GM19240 (cell line): Measurements from ENCODE around the gene HOXB8.

Experiments
- DNase-seq: peaks from one replicate; pipeline ENCODE4 v3.0.0; 2011; ENCODE audit warnings: low spot score; ENCODE audit not compliant: insufficient read length

Gene HOXB8

GRCh38 chr17:48583708-48584222 is 31.3 kb downstream of the HOXB8 start:
- DNase-seq, result no peak

- no peak for DNase-seq
Measured at GRCh38 chr17:48582750-48583069, 32.4 kb downstream of the HOXB8 start.

DNA sequence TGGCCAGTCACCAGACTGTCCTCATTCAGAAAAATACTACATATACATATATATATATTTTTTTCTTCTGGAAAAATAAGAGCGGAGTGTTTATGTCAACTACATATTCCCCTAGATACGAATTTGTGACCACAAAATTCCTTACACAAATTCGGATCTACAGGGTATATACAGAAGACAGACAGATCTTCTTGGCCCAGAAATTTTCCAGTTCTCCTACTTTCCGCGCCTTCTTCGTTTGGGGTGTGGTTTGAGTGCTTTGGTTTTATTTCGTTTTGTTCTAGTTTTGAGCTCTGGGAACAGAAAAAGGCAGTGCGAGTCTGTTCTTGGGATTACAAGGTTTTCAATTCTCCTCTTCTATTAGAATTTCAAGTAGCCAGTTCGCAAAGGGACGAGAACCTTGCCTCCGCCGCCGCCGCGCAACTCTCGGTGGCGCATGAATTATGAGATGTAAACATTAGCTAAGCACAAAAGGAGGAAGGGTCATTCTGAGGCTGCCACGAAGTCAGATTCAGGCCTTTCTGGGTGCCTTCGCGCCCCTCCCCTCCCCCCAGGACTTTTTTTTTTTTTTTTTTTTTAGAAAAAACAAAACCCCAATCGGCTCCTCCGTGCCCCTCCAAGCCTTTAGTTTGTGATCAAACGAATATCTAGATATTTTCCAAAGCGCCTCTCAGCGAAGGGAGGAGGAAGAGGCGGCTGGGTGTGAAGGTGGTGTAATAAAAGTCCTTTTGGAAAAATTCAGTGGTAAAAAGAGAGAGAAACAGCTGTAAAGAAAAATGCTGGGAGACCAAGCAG is 35.1 kb downstream of the HOXB8 start:
- no peak for DNase-seq

GRCh38 chr17:48579471-48579759 is 35.7 kb downstream of the HOXB8 start:
- no peak for DNase-seq

- no peak for DNase-seq
Measured at GRCh38 chr17:48578616-48579470, 36.2 kb downstream of the HOXB8 start.

DNA sequence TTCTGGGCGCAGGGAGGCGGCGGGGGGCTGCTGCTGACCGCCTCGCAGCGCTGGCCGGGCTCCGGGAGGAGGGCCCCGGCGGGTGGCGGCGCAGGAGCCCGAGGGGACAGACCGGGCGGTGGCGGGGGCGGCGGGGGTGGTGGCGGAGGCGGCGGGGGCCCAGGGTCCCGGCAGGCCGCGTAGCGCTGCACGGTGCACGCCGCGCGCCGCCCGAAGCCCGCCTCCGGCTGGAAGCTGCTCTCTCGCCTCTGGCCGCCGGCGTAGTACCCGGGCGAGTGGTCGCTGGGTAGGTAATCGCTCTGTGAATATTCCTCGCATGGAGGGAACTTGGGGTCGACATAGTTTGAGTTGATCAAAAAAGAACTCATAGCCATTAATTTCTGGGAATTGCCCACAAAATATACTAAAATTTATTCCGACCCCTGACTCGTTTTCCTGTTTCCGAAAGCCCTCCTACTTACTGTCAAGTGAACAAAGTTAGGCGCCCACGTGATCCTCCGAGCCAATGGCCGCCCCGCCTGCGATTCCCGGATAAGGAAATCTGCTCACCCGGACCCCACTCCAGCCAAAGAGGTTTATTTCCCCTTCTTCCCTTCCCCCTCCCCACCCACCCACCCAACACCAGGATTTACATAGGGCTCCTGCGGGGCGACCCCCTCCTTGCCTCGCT is 37.0 kb downstream of the HOXB8 start, which contains the start of gene HOXB4:
Gene HOXB4 (minus strand): TSS at position 405 of the 670 bp plus-strand sequence. CDS start 31 bp downstream, at position 374.
- peak; percentile 78 for DNase-seq

- DNase-seq, result no peak
Measured at GRCh38 chr17:48577330-48577945, 37.7 kb downstream of the HOXB8 start.

GRCh38 chr17:48576479-48577309 is 38.4 kb downstream of the HOXB8 start:
- DNase-seq, result no peak

- no peak for DNase-seq
Measured at GRCh38 chr17:48575673-48576478, 39.2 kb downstream of the HOXB8 start.

DNA sequence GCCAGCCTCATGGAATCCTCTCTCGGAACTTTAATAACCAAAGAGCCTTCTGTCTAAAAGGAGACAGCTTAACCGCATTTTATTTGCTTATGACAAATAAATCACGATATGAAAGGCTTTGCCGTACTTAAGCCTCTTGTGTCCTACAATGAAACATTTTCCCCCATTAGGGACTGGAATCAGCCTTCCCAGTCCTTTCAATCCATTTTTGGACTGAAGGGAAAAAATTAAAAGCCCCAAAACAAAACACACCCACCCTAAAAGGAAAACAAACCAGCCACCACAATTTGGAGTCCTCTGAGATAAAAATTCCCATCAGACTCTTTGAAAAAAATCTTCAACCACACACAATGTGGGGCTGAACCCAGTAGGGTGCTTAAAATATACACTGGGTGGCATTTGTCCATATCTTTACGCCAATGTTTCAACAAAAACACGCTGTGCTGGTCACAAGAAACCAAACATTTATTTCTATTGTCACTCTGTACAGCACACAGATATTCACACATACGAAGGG is 40.0 kb downstream of the HOXB8 start:
- DNase-seq, result no peak

DNA sequence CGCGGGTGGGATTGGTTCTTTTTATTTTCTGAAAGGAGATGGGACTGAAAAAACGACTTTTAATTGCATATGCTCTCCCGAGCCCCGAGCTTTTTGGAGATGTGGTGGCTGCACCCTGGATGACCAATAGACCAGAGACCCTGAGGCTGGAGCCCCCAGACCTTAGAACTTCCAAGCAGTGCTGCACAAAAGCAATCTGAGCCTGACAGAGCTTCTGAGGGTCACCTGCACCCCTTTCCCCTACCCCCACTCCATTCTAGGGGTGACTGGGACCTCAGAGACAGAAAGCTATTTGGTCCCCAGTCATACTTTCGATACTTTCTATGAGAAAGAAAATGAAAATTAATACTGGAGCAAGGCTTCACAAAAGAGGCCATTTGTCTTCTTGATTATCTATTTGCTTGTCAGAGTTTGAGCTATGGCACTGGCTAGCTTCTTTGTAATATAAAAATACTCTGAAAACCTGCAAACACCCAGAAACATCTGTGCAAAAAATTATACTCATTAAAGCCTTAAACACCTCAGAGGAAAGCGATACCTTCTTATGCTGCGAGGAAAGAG is 40.5 kb downstream of the HOXB8 start:
- no peak for DNase-seq

DNA sequence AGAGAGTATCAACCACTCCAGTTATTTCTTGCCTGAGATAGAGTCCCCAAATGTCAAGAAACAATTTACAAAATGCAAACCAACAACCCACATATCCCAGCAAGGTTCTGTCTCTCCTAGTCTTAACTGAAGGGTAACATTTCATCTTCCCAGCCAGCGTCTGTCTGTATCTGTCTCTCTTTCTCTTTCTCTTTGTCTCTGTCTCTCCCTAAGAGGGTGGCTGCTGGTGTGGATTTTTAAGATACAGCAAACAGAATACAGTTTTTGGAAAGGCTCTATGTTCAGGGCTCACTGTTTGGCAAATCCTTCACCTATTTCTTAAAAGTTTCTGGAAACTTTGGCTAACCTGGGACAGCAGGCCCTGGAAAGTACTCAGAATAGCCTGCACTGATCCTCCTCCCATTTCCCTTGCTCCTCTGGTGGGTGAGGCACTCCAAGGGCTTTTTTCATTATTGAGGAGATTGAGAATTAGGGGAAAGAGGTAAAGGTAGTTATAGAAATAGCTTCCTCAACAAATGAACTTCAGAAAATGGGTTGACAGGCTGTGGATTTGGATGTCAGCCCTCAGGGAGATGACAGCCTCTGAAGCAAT is 43.2 kb downstream of the HOXB8 start:
- no peak for DNase-seq

DNA sequence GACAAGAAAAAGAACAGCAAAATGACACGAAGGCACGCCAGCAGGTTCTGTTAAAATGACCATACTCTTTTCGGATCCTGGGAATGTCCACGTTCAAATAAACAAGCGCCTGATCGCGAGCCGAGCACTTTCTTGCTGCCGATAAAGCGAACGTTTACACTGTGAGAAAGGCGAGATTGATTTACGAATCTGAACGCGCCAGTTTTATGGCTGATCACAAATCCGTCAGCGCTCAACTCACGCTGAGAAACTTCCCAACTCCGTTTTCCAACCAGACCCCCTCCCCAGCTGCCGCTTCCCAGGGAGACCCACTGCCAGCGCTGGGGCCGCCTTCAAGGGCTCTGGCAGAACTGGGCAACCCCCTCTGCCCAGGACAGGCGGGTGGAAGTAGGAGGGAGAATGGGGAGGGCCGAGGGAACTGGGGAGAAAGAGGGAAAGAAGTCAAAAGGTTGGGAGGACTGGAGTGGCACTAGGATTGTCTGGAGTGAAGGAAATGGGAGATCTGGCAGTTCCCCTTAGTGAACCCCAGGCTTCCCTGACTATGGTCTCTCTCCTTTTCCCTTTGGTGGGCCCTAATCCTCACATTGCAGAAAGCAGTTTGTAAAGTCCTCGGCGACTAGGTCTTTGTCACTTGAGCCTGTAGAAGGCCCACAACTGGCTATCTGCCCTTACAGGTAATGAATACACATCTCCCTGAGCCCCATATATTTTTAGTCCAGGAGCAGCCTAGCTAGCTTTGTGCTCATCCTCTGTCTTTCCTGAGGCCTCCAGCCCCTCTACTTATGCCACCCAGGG is 43.9 kb downstream of the HOXB8 start:
- DNase-seq, result no peak

- DNase-seq, result no peak
Measured at GRCh38 chr17:48570325-48571023, 44.6 kb downstream of the HOXB8 start.

DNA sequence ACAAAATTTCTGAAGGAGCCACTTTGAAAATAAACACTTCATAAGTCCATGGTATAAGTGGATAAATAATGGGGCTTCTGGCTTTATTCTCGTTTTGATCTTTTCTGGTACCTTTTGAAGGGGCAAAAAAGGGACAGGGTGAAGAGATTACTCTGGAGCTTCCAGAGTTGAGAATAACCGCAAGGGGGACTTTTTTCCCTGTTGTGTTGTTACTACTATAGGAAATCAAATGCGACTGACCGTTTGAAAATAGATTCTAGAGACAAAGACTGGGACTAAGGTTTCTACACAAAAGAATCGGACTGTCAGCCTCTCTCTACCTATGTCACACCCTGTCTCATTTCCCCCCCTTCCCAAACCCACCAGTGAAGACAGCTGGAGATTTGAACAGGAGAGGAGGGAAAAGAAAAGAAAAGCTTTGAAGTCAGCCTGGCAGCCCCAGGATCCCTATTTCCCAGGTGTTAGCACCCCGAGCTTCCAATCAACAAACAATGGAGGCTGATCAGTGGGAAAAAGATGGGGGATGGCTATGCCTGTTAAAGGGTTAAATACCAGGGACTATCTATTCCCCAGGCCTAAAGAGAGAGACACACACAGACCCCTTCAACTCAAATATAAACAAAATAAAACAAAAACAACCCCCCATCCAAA is 45.3 kb downstream of the HOXB8 start:
- no peak for DNase-seq

- DNase-seq, result no peak
Measured at GRCh38 chr17:48569240-48569582, 45.9 kb downstream of the HOXB8 start.
